ENCODE results near the gene PIGO. TPM values are rescaled to one million over a fixed set of nuclear protein-coding genes. Genes with fewer than 3 reads are reported as not detected.

Gene PIGO
- total RNA-seq, 2 donors from 2014 or later = 12.5 to 15.0 TPM

DNA sequence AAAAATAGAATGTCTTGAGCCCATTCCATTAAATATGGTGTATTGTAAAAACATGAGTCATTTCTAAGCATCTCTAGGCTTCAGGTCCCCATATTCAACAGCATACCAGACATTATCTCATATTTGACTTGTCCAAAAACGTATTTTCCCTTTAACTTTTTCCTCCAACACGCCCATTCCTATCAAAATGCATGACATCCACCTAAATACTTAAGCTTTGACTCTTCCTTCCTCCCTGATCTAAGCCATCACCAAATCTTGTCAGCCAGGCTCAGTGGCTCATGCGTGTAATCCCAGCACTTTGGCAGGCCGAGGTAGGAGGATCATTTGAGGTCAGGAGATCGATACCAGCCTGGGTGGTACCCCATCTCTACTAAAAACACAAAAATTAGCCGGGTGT lies 47.9 kb downstream of the PIGO start:
- ATAC-seq (no peak), DNase-seq (no peak)
- Histone ChIP-seq H3K4me1 (no peaks in the 10 kb centered on the region), H3K27ac (no peak overlapping the region), H3K4me3 (no peak overlapping the region), H3K9me3 (no peaks in the 10 kb centered on the region), H3K36me3 (replicated peaks in 1 of 2; ENCODE audit: insufficient read depth in 1 of 2, low read depth in 2 of 2) (peaks cover 0 to 8% of the 10 kb centered on the region in 2 donors), H3K27me3 (no peaks in the 10 kb centered on the region)
- TF ChIP-seq, protein P1, sequence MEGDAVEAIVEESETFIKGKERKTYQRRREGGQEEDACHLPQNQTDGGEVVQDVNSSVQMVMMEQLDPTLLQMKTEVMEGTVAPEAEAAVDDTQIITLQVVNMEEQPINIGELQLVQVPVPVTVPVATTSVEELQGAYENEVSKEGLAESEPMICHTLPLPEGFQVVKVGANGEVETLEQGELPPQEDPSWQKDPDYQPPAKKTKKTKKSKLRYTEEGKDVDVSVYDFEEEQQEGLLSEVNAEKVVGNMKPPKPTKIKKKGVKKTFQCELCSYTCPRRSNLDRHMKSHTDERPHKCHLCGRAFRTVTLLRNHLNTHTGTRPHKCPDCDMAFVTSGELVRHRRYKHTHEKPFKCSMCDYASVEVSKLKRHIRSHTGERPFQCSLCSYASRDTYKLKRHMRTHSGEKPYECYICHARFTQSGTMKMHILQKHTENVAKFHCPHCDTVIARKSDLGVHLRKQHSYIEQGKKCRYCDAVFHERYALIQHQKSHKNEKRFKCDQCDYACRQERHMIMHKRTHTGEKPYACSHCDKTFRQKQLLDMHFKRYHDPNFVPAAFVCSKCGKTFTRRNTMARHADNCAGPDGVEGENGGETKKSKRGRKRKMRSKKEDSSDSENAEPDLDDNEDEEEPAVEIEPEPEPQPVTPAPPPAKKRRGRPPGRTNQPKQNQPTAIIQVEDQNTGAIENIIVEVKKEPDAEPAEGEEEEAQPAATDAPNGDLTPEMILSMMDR (IDR thresholded peaks at IDR 0.05) = no peak
- TF ChIP-seq POLR2A (IDR thresholded peaks at IDR 0.05) = no peak
- intact Hi-C loops (cut with DNase I) = no loop called here
- 90 to 96% methylated on average over 6 of the region's 6 CpGs for WGBS, 2 donors

DNA sequence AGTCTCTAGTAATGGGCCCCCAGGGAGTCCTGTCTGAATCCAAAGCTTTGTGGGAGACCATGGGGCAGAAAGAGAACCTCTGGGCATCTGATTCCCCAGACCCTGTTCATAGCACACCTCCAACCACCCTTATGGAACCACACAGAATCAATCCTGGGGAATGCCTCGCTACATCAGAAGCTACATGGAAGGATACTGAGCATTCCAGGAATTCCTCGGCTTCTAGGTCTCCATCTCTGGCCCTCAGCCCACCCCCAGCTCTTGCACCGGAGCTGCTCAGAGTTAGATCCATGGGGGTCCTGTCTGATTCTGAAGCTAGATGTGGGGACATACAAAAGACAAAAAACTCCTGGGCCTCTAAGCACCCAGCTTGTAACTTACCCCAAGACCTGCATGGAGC lies 52.3 kb downstream of the PIGO start:
- H3K9me3 ChIP-seq = no peaks in the 10 kb centered on the region
- DNase-seq (no peak), ATAC-seq (no peak)
- intact Hi-C loops (cut with DNase I) = no loop called here
- H3K27ac ChIP-seq = no peak overlapping the region
- peaks cover 0 to 4% of the 10 kb centered on the region in 2 donors for H3K36me3 ChIP-seq (replicated peaks in 1 of 2; ENCODE audit: insufficient read depth in 1 of 2, low read depth in 2 of 2)
- H3K4me3 ChIP-seq = no peak overlapping the region
- WGBS, 2 donors = 86 to 87% methylated on average over 1 to 3 of the region's 3 CpGs
- TF ChIP-seq, protein P1 (IDR thresholded peaks at IDR 0.05) = no peak
- TF ChIP-seq POLR2A (IDR thresholded peaks at IDR 0.05) = no peak
- H3K4me1 ChIP-seq = no peaks in the 10 kb centered on the region
- no peaks in the 10 kb centered on the region for H3K27me3 ChIP-seq

DNA sequence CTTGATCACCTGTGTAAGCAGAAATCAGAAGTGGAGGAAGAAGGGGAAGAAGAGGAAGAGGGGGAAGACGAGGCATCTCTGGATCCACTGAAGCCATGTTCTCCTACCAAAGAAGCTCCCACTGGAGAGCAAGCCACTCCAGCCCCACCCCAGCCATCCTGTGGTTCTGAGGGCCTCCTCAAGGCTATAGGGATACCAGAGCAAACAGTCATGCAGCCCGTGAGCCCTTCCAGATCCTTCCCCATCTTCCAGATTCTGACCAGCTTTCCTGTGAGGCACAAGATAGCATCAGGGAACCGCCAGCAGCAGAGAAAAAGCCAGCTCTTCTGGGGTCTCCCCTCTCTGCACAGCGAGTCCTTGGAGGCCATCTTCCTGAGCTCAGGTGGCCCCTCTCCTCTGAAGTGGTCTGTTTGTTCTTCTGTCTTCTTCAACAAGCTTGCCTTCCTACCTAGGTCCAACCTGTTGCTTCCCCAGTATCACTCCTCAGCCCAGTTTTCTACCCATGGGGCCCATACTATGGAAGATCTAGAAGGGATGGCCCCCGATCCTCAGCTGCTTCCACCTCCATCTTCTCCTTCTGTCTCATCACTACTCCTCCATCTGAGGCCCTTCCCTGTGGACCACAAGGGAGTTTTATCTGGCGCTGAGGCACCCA lies 53.4 kb downstream of the PIGO start:
- DNase-seq (no peak), ATAC-seq (no peak)
- no peak overlapping the region for H3K4me3 ChIP-seq
- no peaks in the 10 kb centered on the region for H3K4me1 ChIP-seq
- WGBS, 2 donors = 92 to 96% methylated on average over 6 of the region's 6 CpGs
- intact Hi-C loops (cut with DNase I) = no loop called here
- no peaks in the 10 kb centered on the region for H3K9me3 ChIP-seq
- H3K27ac ChIP-seq = no peak overlapping the region
- H3K36me3 ChIP-seq (replicated peaks in 1 of 2; ENCODE audit: insufficient read depth in 1 of 2, low read depth in 2 of 2) = no peaks in the 10 kb centered on the region
- TF ChIP-seq POLR2A (IDR thresholded peaks at IDR 0.05) = no peak
- TF ChIP-seq, protein P1 (IDR thresholded peaks at IDR 0.05) = no peak
- no peaks in the 10 kb centered on the region for H3K27me3 ChIP-seq

DNA sequence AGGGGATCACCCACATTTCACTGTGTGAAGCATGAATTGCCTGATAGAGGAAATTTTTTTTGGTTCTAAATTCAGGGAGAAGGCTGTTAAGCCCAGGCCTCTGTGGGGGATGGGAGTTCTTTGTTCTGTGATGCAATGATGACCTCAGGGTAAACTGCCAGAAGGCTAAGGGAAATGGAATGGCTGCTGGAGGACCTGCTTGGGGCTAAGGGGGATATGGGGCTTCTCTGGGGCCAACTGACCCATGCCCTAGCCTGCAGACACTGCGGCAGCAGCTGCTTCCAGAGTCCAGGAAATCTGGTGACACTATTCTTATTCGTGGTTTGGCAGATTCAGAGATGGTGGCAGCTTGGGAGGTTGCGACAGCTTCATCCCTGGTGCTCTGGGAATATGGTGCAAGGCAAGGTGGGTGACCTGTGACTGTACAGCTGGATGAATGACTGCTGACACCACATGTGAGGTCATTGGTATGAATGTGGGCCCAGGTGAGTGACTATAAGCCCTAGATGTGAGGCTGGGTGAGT lies 54.2 kb downstream of the PIGO start:
- no peak overlapping the region for H3K4me3 ChIP-seq
- peak overlapping the region in 1 of 4 donors; percentile 2 for H3K27ac ChIP-seq
- H3K27me3 ChIP-seq = no peaks in the 10 kb centered on the region
- H3K4me1 ChIP-seq = no peaks in the 10 kb centered on the region
- DNase-seq = no peak
- intact Hi-C loops (cut with DNase I) = no loop called here
- H3K36me3 ChIP-seq (replicated peaks in 1 of 2; ENCODE audit: insufficient read depth in 1 of 2, low read depth in 2 of 2) = no peaks in the 10 kb centered on the region
- WGBS, 2 donors = 88 to 100% methylated on average over 1 to 3 of the region's 3 CpGs
- no peak for TF ChIP-seq POLR2A (IDR thresholded peaks at IDR 0.05)
- TF ChIP-seq, protein P1 (IDR thresholded peaks at IDR 0.05) = no peak
- no peaks in the 10 kb centered on the region for H3K9me3 ChIP-seq
- ATAC-seq = peak; percentile 21

Small RNAs within 50 kb of the gene (small RNA-seq; reads per million reads assigned to genes)
- gene RN7SL338P = not detected

Other genes with a start within 250 kb of the PIGO start
- under 1 TPM in 1 of 2 donors, not detected in 1; 0.26 TPM for gene PHF24, start 138.3 kb downstream of the PIGO start, total RNA-seq
- 1 to 10 TPM; 5.3 to 5.7 TPM for gene DNAJB5, start 106.8 kb downstream of the PIGO start, total RNA-seq
- 100 to 1,000 TPM in 1 of 2 donors, 10 to 100 TPM in 1; 63.6 to 118 TPM for gene VCP, start 24.0 kb downstream of the PIGO start, total RNA-seq
- 10 to 100 TPM in 1 of 2 donors, 1 to 10 TPM in 1; 6.0 to 29.3 TPM for gene FANCG, start 16.6 kb downstream of the PIGO start, total RNA-seq
- 10 to 100 TPM; 38.9 to 43.6 TPM for gene STOML2, start 6.5 kb upstream of the PIGO start, total RNA-seq
- 1 to 10 TPM; 2.3 to 6.6 TPM for gene ATOSB, start 19.3 kb upstream of the PIGO start, total RNA-seq
- 10 to 100 TPM; 20.2 to 29.3 TPM for gene UNC13B, start 65.4 kb upstream of the PIGO start, total RNA-seq

Data from body of pancreas (tissue), 4 donors.